ENCODE data around the gene HOXA1. TPM values are rescaled to one million over a fixed set of nuclear protein-coding genes. Genes with fewer than 3 reads are reported as not detected.

Gene HOXA1
- under 1 TPM; 0.24 to 0.35 TPM for total RNA-seq

GRCh38 chr7:27095897-27096767, at the start of gene HOXA1:
HOXA1 (minus strand) TSS chr7:27096000; CDS start chr7:27095912, 88 bp downstream.
- Mint-ChIP-seq H3K4me1 (peaks cover 23% of the 10 kb centered on the region), H3K36me3 (no peaks in the 10 kb centered on the region), H3K27me3 (peaks cover 92% of the 10 kb centered on the region), H3K9me3 (no peaks in the 10 kb centered on the region), H3K27ac (no peak within 1 kb of the TSS), H3K4me3 (peak within 1 kb of the TSS; percentile 83)
- DNase-seq = peak; percentile 80

DNA sequence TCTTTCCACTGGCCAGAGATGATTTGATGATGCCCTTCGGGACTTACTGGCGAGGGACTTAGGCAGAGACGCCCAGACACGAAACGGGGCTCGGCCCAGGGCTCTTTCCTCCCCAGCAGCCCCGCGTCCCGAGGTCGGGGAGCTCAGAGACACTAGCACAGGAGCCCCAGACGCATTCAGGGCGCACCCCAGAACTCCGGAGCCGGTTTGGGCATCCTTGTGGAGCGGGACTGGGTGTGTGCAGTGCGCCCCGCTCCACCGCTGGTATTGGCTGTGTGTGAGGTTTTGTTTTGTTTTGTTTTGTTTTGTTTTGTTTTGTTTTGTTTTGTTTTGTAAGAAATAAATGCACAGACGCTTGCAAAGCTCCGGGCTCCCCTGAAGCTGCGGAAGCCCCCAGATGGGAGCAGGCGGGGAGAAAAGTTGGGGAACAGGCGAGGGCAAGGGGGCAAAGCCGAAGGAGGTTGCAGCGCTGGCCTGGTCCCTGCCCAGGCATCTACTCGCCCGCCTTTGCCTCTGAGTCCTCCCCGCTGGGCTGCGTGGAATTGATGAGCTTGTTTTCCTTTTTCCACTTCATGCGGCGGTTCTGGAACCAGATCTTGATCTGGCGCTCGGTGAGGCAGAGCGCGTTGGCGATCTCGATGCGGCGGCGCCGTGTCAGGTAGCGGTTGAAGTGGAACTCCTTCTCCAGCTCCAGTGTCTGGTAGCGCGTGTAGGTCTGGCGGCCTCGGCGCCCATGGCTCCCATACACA, 49.5 kb upstream of the HOXA1 start:
- Mint-ChIP-seq H3K4me1 (peaks cover 8% of the 10 kb centered on the region), H3K27ac (no peak overlapping the region), H3K27me3 (peaks cover 78% of the 10 kb centered on the region), H3K36me3 (peaks cover 1% of the 10 kb centered on the region), H3K9me3 (no peaks in the 10 kb centered on the region), H3K4me3 (no peak overlapping the region)
- DNase-seq = no peak

- Mint-ChIP-seq H3K4me3 (no peak overlapping the region), H3K4me1 (peaks cover 7% of the 10 kb centered on the region), H3K36me3 (peaks cover 1% of the 10 kb centered on the region), H3K9me3 (no peaks in the 10 kb centered on the region), H3K27ac (no peak overlapping the region), H3K27me3 (peaks cover 72% of the 10 kb centered on the region)
- DNase-seq = no peak
These were observed 49.0 kb upstream of the HOXA1 start for GRCh38 chr7:27144781-27145164.

DNA sequence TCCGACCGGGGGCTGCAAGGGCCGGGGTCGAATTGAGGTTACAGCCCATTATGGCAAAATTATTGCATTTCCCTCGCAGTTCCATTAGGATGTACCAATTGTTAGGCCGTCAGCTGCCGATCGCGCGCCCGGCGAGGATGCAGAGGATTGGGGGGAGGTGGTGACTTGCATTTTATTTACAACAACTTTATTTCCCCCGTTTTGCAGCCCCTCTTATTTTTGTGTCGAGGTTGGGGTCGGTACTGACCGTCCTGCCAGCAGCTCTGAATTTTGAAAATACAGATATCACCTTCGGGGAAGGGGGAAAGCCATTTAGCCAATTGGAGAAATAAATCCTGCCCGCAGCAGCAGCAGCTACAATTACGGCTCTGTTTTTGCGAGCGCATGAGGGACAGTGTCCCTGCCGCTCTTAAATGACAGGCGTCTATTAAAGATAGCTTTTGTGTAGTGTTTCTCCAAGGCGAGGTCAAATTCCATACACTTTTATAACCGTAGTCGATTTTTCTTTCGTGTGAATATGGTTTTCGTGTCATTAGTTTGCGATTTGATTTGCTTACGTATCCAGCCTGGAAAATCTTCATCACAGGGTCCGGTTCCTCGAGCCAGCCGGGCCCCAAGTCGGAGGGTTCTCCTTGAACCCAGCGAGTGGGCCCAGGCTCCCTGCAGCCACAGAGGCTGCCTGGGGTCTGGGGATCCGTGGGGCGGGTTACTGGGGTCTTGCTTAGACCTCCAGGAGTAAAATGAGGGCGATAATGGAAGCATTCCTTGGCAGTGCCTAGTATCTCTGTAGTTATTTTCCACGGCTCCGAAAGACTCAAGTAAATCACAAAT, 48.4 kb upstream of the HOXA1 start:
- no peaks in the 10 kb centered on the region for H3K9me3 Mint-ChIP-seq
- no peak overlapping the region for H3K4me3 Mint-ChIP-seq
- peaks cover 1% of the 10 kb centered on the region for H3K36me3 Mint-ChIP-seq
- H3K4me1 Mint-ChIP-seq = peaks cover 7% of the 10 kb centered on the region
- peaks cover 66% of the 10 kb centered on the region for H3K27me3 Mint-ChIP-seq
- H3K27ac Mint-ChIP-seq = no peak overlapping the region
- DNase-seq = no peak

DNA sequence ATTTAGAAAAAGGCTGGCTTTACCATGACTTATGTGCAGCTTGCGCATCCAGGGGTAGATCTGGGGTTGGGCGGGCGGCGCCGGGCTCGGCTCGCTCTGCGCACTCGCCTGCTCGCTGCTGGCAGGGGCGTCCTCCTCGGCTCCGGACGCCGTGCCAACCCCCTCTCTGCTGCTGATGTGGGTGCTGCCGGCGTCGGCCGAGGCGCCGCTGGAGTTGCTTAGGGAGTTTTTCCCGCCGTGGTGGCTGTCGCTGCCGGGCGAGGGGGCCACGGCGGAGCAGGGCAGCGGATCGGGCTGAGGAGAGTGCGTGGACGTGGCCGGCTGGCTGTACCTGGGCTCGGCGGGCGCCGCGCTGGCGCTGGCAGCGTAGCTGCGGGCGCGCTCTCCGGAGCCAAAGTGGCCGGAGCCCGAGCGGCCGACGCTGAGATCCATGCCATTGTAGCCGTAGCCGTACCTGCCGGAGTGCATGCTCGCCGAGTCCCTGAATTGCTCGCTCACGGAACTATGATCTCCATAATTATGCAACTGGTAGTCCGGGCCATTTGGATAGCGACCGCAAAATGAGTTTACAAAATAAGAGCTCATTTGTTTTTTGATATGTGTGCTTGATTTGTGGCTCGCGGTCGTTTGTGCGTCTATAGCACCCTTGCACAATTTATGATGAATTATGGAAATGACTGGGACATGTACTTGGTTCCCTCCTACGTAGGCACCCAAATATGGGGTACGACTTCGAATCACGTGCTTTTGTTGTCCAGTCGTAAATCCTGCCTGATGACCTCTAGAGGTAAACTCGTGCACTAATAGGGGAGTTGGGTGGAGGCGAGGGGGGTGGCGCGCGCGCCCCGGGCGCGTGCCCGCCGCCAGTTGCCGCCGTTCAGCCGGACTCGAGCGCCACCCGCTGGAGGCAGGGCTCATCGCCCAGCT, 47.5 kb upstream of the HOXA1 start, which contains the start of gene HOXA5:
HOXA5 (minus strand) TSS at position 659 of the 927 bp plus-strand sequence; CDS start at position 585, 74 bp downstream.
- Mint-ChIP-seq H3K36me3 (peaks cover 1% of the 10 kb centered on the region), H3K4me1 (peaks cover 4% of the 10 kb centered on the region), H3K4me3 (no peak within 1 kb of the TSS), H3K9me3 (no peaks in the 10 kb centered on the region), H3K27ac (no peak within 1 kb of the TSS), H3K27me3 (peaks cover 66% of the 10 kb centered on the region)
- no peak for DNase-seq

- Mint-ChIP-seq H3K4me1 (no peaks in the 10 kb centered on the region), H3K27ac (no peak overlapping the region), H3K27me3 (peaks cover 66% of the 10 kb centered on the region), H3K9me3 (no peaks in the 10 kb centered on the region), H3K36me3 (peaks cover 1% of the 10 kb centered on the region), H3K4me3 (no peak overlapping the region)
- DNase-seq = no peak
These were observed 46.8 kb upstream of the HOXA1 start for GRCh38 chr7:27142580-27143022.

DNA sequence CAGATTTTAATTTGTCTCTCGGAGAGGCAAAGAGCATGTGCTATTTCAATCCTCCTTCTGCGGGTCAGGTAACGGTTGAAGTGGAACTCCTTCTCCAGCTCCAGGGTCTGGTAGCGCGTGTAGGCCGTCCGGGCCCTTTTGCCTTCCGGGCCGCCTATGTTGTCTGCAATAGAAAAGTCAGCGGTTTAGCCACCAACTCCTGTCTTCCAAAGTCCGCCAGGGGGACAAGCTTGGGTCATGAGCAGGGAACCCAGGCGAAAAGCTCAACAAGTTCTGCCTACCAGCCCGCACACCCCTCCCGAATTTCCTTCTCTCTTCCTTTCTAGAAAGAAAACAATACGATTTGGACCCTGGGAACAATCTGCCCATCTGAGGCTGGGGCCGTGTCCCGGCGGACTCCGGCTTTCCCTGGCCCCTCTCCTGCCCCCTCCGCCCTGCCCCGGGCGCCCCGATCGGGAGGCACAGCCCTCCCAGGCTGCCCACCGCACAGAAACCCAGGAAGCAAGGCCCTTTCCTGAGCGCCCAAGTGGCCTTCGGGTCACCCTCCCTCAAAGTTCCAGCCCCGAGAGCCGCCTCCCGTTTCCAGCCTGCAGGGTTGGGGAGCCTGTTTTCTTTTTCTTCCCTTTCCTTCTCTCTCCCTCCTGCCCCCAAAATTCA, 46.3 kb upstream of the HOXA1 start:
- peaks cover 3% of the 10 kb centered on the region for H3K4me1 Mint-ChIP-seq
- H3K36me3 Mint-ChIP-seq = peaks cover 1% of the 10 kb centered on the region
- peaks cover 66% of the 10 kb centered on the region for H3K27me3 Mint-ChIP-seq
- no peak overlapping the region for H3K4me3 Mint-ChIP-seq
- DNase-seq = no peak
- H3K27ac Mint-ChIP-seq = no peak overlapping the region
- no peaks in the 10 kb centered on the region for H3K9me3 Mint-ChIP-seq

GRCh38 chr7:27141137-27141922, 45.5 kb upstream of the HOXA1 start:
- DNase-seq = no peak
- Mint-ChIP-seq H3K9me3 (no peaks in the 10 kb centered on the region), H3K36me3 (peaks cover 1% of the 10 kb centered on the region), H3K27me3 (peaks cover 64% of the 10 kb centered on the region), H3K4me3 (no peak overlapping the region), H3K27ac (no peak overlapping the region), H3K4me1 (peaks cover 4% of the 10 kb centered on the region)

GRCh38 chr7:27140126-27140857, 44.5 kb upstream of the HOXA1 start:
- no peaks in the 10 kb centered on the region for H3K9me3 Mint-ChIP-seq
- DNase-seq = no peak
- H3K27ac Mint-ChIP-seq = no peak overlapping the region
- H3K36me3 Mint-ChIP-seq = peaks cover 1% of the 10 kb centered on the region
- peaks cover 64% of the 10 kb centered on the region for H3K27me3 Mint-ChIP-seq
- H3K4me1 Mint-ChIP-seq = peaks cover 5% of the 10 kb centered on the region
- no peak overlapping the region for H3K4me3 Mint-ChIP-seq

GRCh38 chr7:27139334-27140125, 43.7 kb upstream of the HOXA1 start:
- H3K4me3 Mint-ChIP-seq = no peak overlapping the region
- H3K36me3 Mint-ChIP-seq = peaks cover 1% of the 10 kb centered on the region
- no peak overlapping the region for H3K27ac Mint-ChIP-seq
- peaks cover 70% of the 10 kb centered on the region for H3K27me3 Mint-ChIP-seq
- H3K4me1 Mint-ChIP-seq = peaks cover 11% of the 10 kb centered on the region
- no peak for DNase-seq
- H3K9me3 Mint-ChIP-seq = no peaks in the 10 kb centered on the region

DNA sequence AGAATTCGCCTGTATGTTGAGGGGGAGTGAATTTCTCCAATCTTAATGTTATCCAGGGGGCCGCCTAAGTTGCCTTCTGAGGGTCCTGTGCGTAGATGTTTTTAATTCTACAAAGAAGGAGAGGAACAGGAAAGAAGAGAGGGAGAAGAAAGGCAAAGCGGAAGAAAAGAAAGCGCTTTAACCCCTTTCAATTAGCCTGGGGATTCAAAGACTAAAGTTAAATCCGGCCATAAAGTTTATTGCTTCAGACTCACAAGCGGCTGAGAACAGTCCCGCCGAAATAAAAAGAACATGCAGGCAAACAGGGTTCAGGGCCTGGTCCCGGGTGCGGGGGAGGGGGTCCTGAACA, 43.2 kb upstream of the HOXA1 start:
- Mint-ChIP-seq H3K27me3 (peaks cover 70% of the 10 kb centered on the region), H3K4me3 (no peak overlapping the region), H3K27ac (no peak overlapping the region), H3K4me1 (peaks cover 17% of the 10 kb centered on the region), H3K36me3 (peaks cover 1% of the 10 kb centered on the region), H3K9me3 (no peaks in the 10 kb centered on the region)
- DNase-seq = no peak

DNA sequence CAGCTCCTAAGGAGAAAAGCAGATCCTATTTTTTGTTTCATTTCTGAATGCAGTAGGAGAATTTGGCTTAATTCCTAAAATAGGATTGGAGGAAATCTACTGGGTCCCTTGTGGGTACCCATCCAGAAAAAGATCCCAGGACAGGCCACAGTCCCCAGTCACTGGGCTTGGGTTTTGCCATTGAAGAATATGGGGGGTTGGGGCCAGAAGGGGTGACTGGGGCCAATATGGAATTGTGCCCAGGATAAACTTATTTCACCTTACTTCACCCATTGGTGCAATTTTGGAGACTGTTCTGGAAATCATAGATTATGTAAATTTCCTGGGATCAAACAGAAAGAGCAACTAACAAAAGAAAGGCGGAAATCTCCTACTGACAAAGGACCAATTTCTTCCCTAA, 42.7 kb upstream of the HOXA1 start:
- H3K27ac Mint-ChIP-seq = no peak overlapping the region
- H3K4me1 Mint-ChIP-seq = peaks cover 20% of the 10 kb centered on the region
- no peak for DNase-seq
- peaks cover 73% of the 10 kb centered on the region for H3K27me3 Mint-ChIP-seq
- no peak overlapping the region for H3K4me3 Mint-ChIP-seq
- no peaks in the 10 kb centered on the region for H3K9me3 Mint-ChIP-seq
- peaks cover 1% of the 10 kb centered on the region for H3K36me3 Mint-ChIP-seq

Measured in activated naive CD8-positive, alpha-beta T cell treated with anti-CD3 and anti-CD28 coated beads for 36 hours (primary cell).